Limb (tissue), 2 donors: ENCODE measurements around the gene BHLHE40.
"Not testable (repeated sequence)": the region's sequence is repeated elsewhere in the genome, so short reads cannot be mapped to it uniquely, and the experiment has no call there.

Experiments
- DNase-seq, 2 donors: peaks; one replicate each; pipeline ENCODE4 v3.0.0-alpha.2; 2016; ENCODE audit errors: extremely low spot score in 2 of 2

BHLHE40 gene

GRCh38 chr3:4961865-4962264, 17.4 kb upstream of the BHLHE40 start:
- not testable (repeated sequence) for DNase-seq

GRCh38 chr3:4963669-4964570, 15.3 kb upstream of the BHLHE40 start:
- no peak for DNase-seq

GRCh38 chr3:4966006-4966405, 13.2 kb upstream of the BHLHE40 start:
- DNase-seq = not testable (repeated sequence)

- not testable (repeated sequence) for DNase-seq
Measured at GRCh38 chr3:4967683-4968082, 11.6 kb upstream of the BHLHE40 start.

- not testable (repeated sequence) for DNase-seq
Measured at GRCh38 chr3:4971437-4971836, 7.8 kb upstream of the BHLHE40 start.

GRCh38 chr3:4971838-4972237, 7.4 kb upstream of the BHLHE40 start:
- DNase-seq = no peak

- DNase-seq = no peak
Measured at GRCh38 chr3:4972652-4973643, 6.3 kb upstream of the BHLHE40 start.

- DNase-seq = no peak
Measured at GRCh38 chr3:4974154-4974553, 5.1 kb upstream of the BHLHE40 start.

GRCh38 chr3:4976109-4976508, 3.1 kb upstream of the BHLHE40 start:
- no peak for DNase-seq

GRCh38 chr3:4977001-4977852, 2.0 kb upstream of the BHLHE40 start:
- peak; percentile 55 to 71 for DNase-seq

- no peak for DNase-seq
Measured at GRCh38 chr3:4977853-4978203, 1.4 kb upstream of the BHLHE40 start.

- peak; percentile 71 to 79 for DNase-seq
Measured at GRCh38 chr3:4978204-4978965, 852 bp upstream of the BHLHE40 start.

- DNase-seq = peak; percentile 87
Measured at GRCh38 chr3:4978966-4979427, 240 bp upstream of the BHLHE40 start.

GRCh38 chr3:4980229-4981203, 1.3 kb downstream of the BHLHE40 start:
- DNase-seq = peak; percentile 86 to 91

GRCh38 chr3:4981294-4981664, 2.0 kb downstream of the BHLHE40 start:
- DNase-seq = no peak

- DNase-seq = no peak
Measured at GRCh38 chr3:4981665-4982494, 2.6 kb downstream of the BHLHE40 start.

- no peak for DNase-seq
Measured at GRCh38 chr3:4982773-4983738, 3.8 kb downstream of the BHLHE40 start.
